Glutamatergic neuron (in vitro differentiated cells): Measurements from ENCODE around the gene ZNF503. TPM values are rescaled to one million over a fixed set of nuclear protein-coding genes. Genes with fewer than 3 reads are reported as not detected.

ENCODE experiments used
- DNase-seq: peaks from one replicate; pipeline ENCODE4 v3.0.0; 2022
- H3K27ac Mint-ChIP-seq: one replicate; pipeline ENCODE4 v1.8.0; 2020; ENCODE audit warnings: mild to moderate bottlenecking, mixed read lengths, inconsistent platforms; ENCODE audit not compliant: unreplicated experiment
- H3K27me3 Mint-ChIP-seq: one replicate; pipeline ENCODE4 v1.8.0; 2020; ENCODE audit warnings: mild to moderate bottlenecking, moderate library complexity, mixed read lengths, inconsistent platforms; ENCODE audit not compliant: unreplicated experiment
- H3K36me3 Mint-ChIP-seq: one replicate; pipeline ENCODE4 v1.8.0; 2020; ENCODE audit warnings: mild to moderate bottlenecking, mixed read lengths, inconsistent platforms; ENCODE audit not compliant: unreplicated experiment
- H3K4me1 Mint-ChIP-seq: one replicate; pipeline ENCODE4 v1.8.0; 2020; ENCODE audit warnings: mild to moderate bottlenecking, low read depth, mixed read lengths, inconsistent platforms; ENCODE audit not compliant: unreplicated experiment
- H3K4me3 Mint-ChIP-seq: one replicate; pipeline ENCODE4 v1.8.0; 2020; ENCODE audit warnings: mild to moderate bottlenecking, mixed read lengths, inconsistent platforms; ENCODE audit not compliant: unreplicated experiment
- H3K9me3 Mint-ChIP-seq: one replicate; pipeline ENCODE4 v1.8.0; 2020; ENCODE audit warnings: mild to moderate bottlenecking, moderate library complexity, mixed read lengths, inconsistent platforms; ENCODE audit not compliant: unreplicated experiment
- CTCF ChIP-seq: fragments of 200-600 bp; sonication (generic); IDR thresholded peaks from one replicate; pipeline ENCODE4 v1.5.0; 2021; ENCODE audit not compliant: partially characterized antibody, unreplicated experiment
- total RNA-seq: library from RNA; stranded (reverse); fragmentation: NEBNext Ultra II Directional; extraction: Animal tissue kit (Norgen Biotek cat#: 25700); gene quantifications from one replicate; pipeline ENCODE4 v1.2.1, GENCODE V29; 2021; ENCODE audit not compliant: unreplicated experiment

Gene ZNF503
- total RNA-seq, 1 donor from 2014 or later = 5.6 TPM

- Mint-ChIP-seq H3K4me1 (peaks cover 14% of the 10 kb centered on the region), H3K27ac (no peak overlapping the region), H3K4me3 (no peak overlapping the region), H3K27me3 (peaks cover 2% of the 10 kb centered on the region), H3K9me3 (peaks cover 4% of the 10 kb centered on the region), H3K36me3 (no peaks in the 10 kb centered on the region)
- TF ChIP-seq CTCF = no peak
- DNase-seq = no peak
These were observed 45.9 kb downstream of the ZNF503 start for GRCh38 chr10:75355706-75356105.

- Mint-ChIP-seq H3K36me3 (no peaks in the 10 kb centered on the region), H3K4me1 (peaks cover 14% of the 10 kb centered on the region), H3K9me3 (peaks cover 4% of the 10 kb centered on the region), H3K27me3 (peaks cover 2% of the 10 kb centered on the region), H3K4me3 (peak overlapping the region; percentile 49), H3K27ac (peak overlapping the region; percentile 52)
- peak; percentile 45 for DNase-seq
- no peak for TF ChIP-seq CTCF
These were observed 48.4 kb downstream of the ZNF503 start for GRCh38 chr10:75353183-75353582.

GRCh38 chr10:75352650-75353049 lies 48.9 kb downstream of the ZNF503 start:
- H3K27ac Mint-ChIP-seq = peak overlapping the region; percentile 75
- TF ChIP-seq CTCF = no peak
- peaks cover 4% of the 10 kb centered on the region for H3K9me3 Mint-ChIP-seq
- peaks cover 2% of the 10 kb centered on the region for H3K27me3 Mint-ChIP-seq
- H3K4me1 Mint-ChIP-seq = peaks cover 14% of the 10 kb centered on the region
- DNase-seq = no peak
- peak overlapping the region; percentile 42 for H3K4me3 Mint-ChIP-seq
- no peaks in the 10 kb centered on the region for H3K36me3 Mint-ChIP-seq

- TF ChIP-seq CTCF = no peak
- Mint-ChIP-seq H3K36me3 (no peaks in the 10 kb centered on the region), H3K9me3 (peaks cover 4% of the 10 kb centered on the region), H3K4me3 (no peak overlapping the region), H3K4me1 (peaks cover 14% of the 10 kb centered on the region), H3K27ac (no peak overlapping the region), H3K27me3 (no peaks in the 10 kb centered on the region)
- DNase-seq = no peak
These were observed 49.9 kb downstream of the ZNF503 start for GRCh38 chr10:75351637-75352036.

- Mint-ChIP-seq H3K27ac (no peak overlapping the region), H3K36me3 (no peaks in the 10 kb centered on the region), H3K9me3 (peaks cover 4% of the 10 kb centered on the region), H3K4me3 (no peak overlapping the region), H3K27me3 (no peaks in the 10 kb centered on the region), H3K4me1 (peaks cover 14% of the 10 kb centered on the region)
- TF ChIP-seq CTCF = no peak
- no peak for DNase-seq
These were observed 50.8 kb downstream of the ZNF503 start for GRCh38 chr10:75350791-75351190.

Other genes with a start within 250 kb of the ZNF503 start
- gene VDAC2, start 191.0 kb downstream of the ZNF503 start, total RNA-seq = 264 TPM
- gene COMTD1, start 165.8 kb downstream of the ZNF503 start, total RNA-seq = 14.2 TPM
- 2.1 TPM for gene LRMDA, start 29.9 kb upstream of the ZNF503 start, total RNA-seq